Urinary bladder (tissue), 4 donors: ENCODE measurements around the gene LDLRAD3. TPM values are rescaled to one million over a fixed set of nuclear protein-coding genes. Genes with fewer than 3 reads are reported as not detected.
"Not testable (repeated sequence)": the region's sequence is repeated elsewhere in the genome, so short reads cannot be mapped to it uniquely, and the experiment has no call there.

Experiments used
- DNase-seq: peaks from one replicate; pipeline ENCODE4 v3.0.0-alpha.2; 2015; ENCODE audit errors: extremely low spot score
- H3K27ac ChIP-seq: one replicate; pipeline ENCODE4 v1.5.1; 2013; ENCODE audit warnings: low read depth, mild to moderate bottlenecking, moderate library complexity
- H3K36me3 ChIP-seq: one replicate; pipeline ENCODE4 v1.6.1; 2013; ENCODE audit warnings: mild to moderate bottlenecking, moderate library complexity; ENCODE audit not compliant: insufficient read depth
- H3K4me1 ChIP-seq: one replicate; pipeline ENCODE4 v1.6.1; 2013; ENCODE audit warnings: mild to moderate bottlenecking, moderate library complexity; ENCODE audit not compliant: insufficient read depth
- H3K4me3 ChIP-seq: one replicate; pipeline ENCODE4 v1.5.1; 2013; ENCODE audit warnings: low read depth, low read length
- WGBS: extraction: QIAGEN DNeasy Blood & Tissue Kit; methylation state at CpG from one replicate; pipeline ENCODE4 v1.1.7; 2013; 5-methylcytosine and 5-hydroxymethylcytosine counted together
- polyA plus RNA-seq: library from polyadenylated mRNA; stranded (reverse); fragments of 200-250 nt; gene quantifications from one replicate; pipeline ENCODE4 v1.2.3, GENCODE V29; 2013
- total RNA-seq: library from RNA; depleted of rRNA; stranded (reverse); fragments of >200 nt; gene quantifications from one replicate; pipeline ENCODE4 v1.2.3, GENCODE V29; 2014
- donor health status: healthy with polysubstance abuse.
- donor health status: healthy.

The LDLRAD3 gene
- total and polyA plus RNA-seq, 2 donors: 7.2 to 13.8 TPM

- 41% methylated on average over 1 of the region's 1 CpG for WGBS
- Histone ChIP-seq H3K4me3 (no peak overlapping the region), H3K27ac (no peak overlapping the region), H3K4me1 (no peaks in the 10 kb centered on the region), H3K36me3 (no peaks in the 10 kb centered on the region)
- DNase-seq: no peak
Measured at GRCh38 chr11:36030731-36031281, 86.9 kb downstream of the LDLRAD3 start.

GRCh38 chr11:36033082-36033751 lies 89.4 kb downstream of the LDLRAD3 start:
- no peak for DNase-seq
- Histone ChIP-seq H3K36me3 (no peaks in the 10 kb centered on the region), H3K4me3 (no peak overlapping the region), H3K27ac (no peak overlapping the region), H3K4me1 (no peaks in the 10 kb centered on the region)
- WGBS: 86% methylated on average over 9 of the region's 9 CpGs

- no peaks in the 10 kb centered on the region for H3K36me3 ChIP-seq
- no peak overlapping the region for H3K4me3 ChIP-seq
- 91% methylated on average over 2 of the region's 2 CpGs for whole genome bisulfite sequencing
- H3K27ac ChIP-seq: no peak overlapping the region
- DNase-seq: no peak
- no peaks in the 10 kb centered on the region for H3K4me1 ChIP-seq
Measured at GRCh38 chr11:36033936-36034335, 90.1 kb downstream of the LDLRAD3 start.

- Histone ChIP-seq H3K27ac (no peak overlapping the region), H3K4me1 (no peaks in the 10 kb centered on the region), H3K36me3 (no peaks in the 10 kb centered on the region), H3K4me3 (no peak overlapping the region)
- 88% methylated on average over 11 of the region's 11 CpGs for WGBS
- DNase-seq: no peak
Measured at GRCh38 chr11:36034551-36035331, 90.9 kb downstream of the LDLRAD3 start.

- WGBS: 77% methylated on average over 1 of the region's 1 CpG
- no peak for DNase-seq
- H3K36me3 ChIP-seq: no peaks in the 10 kb centered on the region
- no peak overlapping the region for H3K4me3 ChIP-seq
- H3K27ac ChIP-seq: no peak overlapping the region
- no peaks in the 10 kb centered on the region for H3K4me1 ChIP-seq
Measured at GRCh38 chr11:36035454-36035853, 91.6 kb downstream of the LDLRAD3 start.

- 93% methylated on average over 9 of the region's 9 CpGs for WGBS
- no peak overlapping the region for H3K27ac ChIP-seq
- H3K4me1 ChIP-seq: no peaks in the 10 kb centered on the region
- DNase-seq: no peak
- H3K36me3 ChIP-seq: no peaks in the 10 kb centered on the region
- no peak overlapping the region for H3K4me3 ChIP-seq
Measured at GRCh38 chr11:36035999-36036398, 92.1 kb downstream of the LDLRAD3 start.

GRCh38 chr11:36037031-36037430 lies 93.2 kb downstream of the LDLRAD3 start:
- no peak for DNase-seq
- H3K36me3 ChIP-seq: no peaks in the 10 kb centered on the region
- no peaks in the 10 kb centered on the region for H3K4me1 ChIP-seq
- no peak overlapping the region for H3K27ac ChIP-seq
- no peak overlapping the region for H3K4me3 ChIP-seq
- WGBS: 52% methylated on average over 7 of the region's 7 CpGs

- Histone ChIP-seq H3K36me3 (no peaks in the 10 kb centered on the region), H3K4me3 (no peak overlapping the region), H3K4me1 (no peaks in the 10 kb centered on the region), H3K27ac (no peak overlapping the region)
- WGBS: 90% methylated on average over 3 of the region's 3 CpGs
- DNase-seq: no peak
Measured at GRCh38 chr11:36038541-36038940, 94.7 kb downstream of the LDLRAD3 start.

- Histone ChIP-seq H3K27ac (no peak overlapping the region), H3K4me3 (no peak overlapping the region), H3K36me3 (no peaks in the 10 kb centered on the region), H3K4me1 (no peaks in the 10 kb centered on the region)
- 78% methylated on average over 4 of the region's 4 CpGs for WGBS
- no peak for DNase-seq
Measured at GRCh38 chr11:36039471-36039870, 95.6 kb downstream of the LDLRAD3 start.

GRCh38 chr11:36041988-36042611 lies 98.2 kb downstream of the LDLRAD3 start:
- no peak for DNase-seq
- no peaks in the 10 kb centered on the region for H3K36me3 ChIP-seq
- H3K4me3 ChIP-seq: no peak overlapping the region
- 68% methylated on average over 5 of the region's 5 CpGs for WGBS
- H3K4me1 ChIP-seq: no peaks in the 10 kb centered on the region
- no peak overlapping the region for H3K27ac ChIP-seq

- 99% methylated on average over 4 of the region's 4 CpGs for WGBS
- Histone ChIP-seq H3K27ac (no peak overlapping the region), H3K4me1 (no peaks in the 10 kb centered on the region), H3K36me3 (no peaks in the 10 kb centered on the region), H3K4me3 (no peak overlapping the region)
- no peak for DNase-seq
Measured at GRCh38 chr11:36044636-36045035, 100.8 kb downstream of the LDLRAD3 start.

GRCh38 chr11:36045945-36046344 lies 102.1 kb downstream of the LDLRAD3 start:
- not testable (repeated sequence) for H3K36me3 ChIP-seq, DNase-seq, H3K27ac ChIP-seq, H3K4me3 ChIP-seq, H3K4me1 ChIP-seq
- WGBS: 94% methylated on average over 3 of the region's 3 CpGs

- Histone ChIP-seq H3K4me1 (no peaks in the 10 kb centered on the region), H3K4me3 (no peak overlapping the region), H3K27ac (no peak overlapping the region), H3K36me3 (no peaks in the 10 kb centered on the region)
- 63% methylated on average over 1 of the region's 1 CpG for WGBS
- no peak for DNase-seq
Measured at GRCh38 chr11:36046932-36047331, 103.1 kb downstream of the LDLRAD3 start.

GRCh38 chr11:36047344-36047743 lies 103.5 kb downstream of the LDLRAD3 start:
- DNase-seq: no peak
- Histone ChIP-seq H3K4me1 (no peaks in the 10 kb centered on the region), H3K27ac (no peak overlapping the region), H3K36me3 (no peaks in the 10 kb centered on the region), H3K4me3 (no peak overlapping the region)
- 94% methylated on average over 2 of the region's 2 CpGs for WGBS
